Stimulated activated CD4-positive, alpha-beta T cell treated with anti-CD3 and anti-CD28 coated beads, TNF-alpha, amount 100 ng/mL, for 48 hours (primary cell): Measurements from ENCODE around the gene CDC37L1.

ENCODE experiments used
- DNase-seq, 3 donors: peaks; one replicate each; pipeline ENCODE4 v3.0.0-alpha.2; 2020; ENCODE audit warnings: low read depth in 3 of 3

CDC37L1 gene

DNA sequence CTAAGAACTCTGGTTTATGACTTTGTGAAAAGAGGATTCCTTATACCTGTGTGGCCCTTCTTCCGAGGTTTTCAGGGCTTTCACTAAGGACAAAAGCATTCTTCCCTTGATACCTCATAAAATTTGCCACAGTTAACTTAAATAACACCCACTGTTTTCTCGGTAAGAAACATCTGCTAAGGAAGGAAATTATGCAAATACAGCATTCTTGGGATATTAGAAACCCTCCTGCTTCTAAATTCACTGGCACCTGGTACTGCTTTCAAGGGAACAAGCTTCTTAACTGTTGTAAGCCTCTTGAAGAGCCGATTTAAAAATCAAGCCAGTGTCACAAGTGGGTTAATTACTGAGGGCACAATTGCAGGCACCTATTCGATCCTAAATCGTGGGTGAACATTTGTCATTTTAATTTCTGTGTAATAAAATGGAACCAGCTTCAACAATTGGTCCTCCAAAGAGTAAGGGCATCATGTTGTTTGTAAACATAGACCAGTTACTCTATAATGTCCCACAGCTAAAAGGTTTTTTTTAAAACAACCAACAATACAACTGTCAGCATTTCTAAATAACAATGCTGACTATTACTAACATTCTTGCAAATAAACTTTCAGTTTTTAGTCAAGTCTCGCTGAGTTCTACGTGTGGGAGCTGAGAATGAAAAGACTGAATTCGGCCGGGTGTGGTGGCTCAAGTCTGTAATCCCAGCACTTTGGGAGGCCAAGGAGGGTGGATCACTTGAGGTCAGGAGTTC lies 35.1 kb downstream of the CDC37L1 start:
- no peak for DNase-seq

GRCh38 chr9:4716163-4716562 lies 36.8 kb downstream of the CDC37L1 start:
- DNase-seq, result no peak

- no peak for DNase-seq
These were observed 38.4 kb downstream of the CDC37L1 start for GRCh38 chr9:4717815-4718214.

DNA sequence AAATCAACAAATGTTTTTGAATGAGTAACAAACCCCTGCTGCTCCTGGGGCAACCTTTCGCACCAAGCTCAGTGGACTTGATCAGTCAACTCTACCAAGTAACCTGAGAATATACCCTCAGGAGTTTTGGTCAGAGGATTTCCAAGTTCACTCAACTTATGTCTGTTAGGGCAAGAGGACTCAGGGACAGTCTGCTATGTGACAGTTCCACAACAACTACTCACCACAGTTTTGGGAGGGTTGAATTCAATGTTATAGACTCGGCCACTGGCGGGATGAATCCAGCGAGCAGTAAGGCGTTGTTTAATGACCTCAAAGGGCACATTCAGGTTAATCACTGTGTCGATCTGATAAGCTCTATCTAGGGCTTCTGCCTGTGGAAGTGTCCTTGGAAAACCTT lies 39.5 kb downstream of the CDC37L1 start:
- no peak for DNase-seq

- no peak for DNase-seq
These were observed 42.4 kb downstream of the CDC37L1 start for GRCh38 chr9:4721736-4722135.

DNA sequence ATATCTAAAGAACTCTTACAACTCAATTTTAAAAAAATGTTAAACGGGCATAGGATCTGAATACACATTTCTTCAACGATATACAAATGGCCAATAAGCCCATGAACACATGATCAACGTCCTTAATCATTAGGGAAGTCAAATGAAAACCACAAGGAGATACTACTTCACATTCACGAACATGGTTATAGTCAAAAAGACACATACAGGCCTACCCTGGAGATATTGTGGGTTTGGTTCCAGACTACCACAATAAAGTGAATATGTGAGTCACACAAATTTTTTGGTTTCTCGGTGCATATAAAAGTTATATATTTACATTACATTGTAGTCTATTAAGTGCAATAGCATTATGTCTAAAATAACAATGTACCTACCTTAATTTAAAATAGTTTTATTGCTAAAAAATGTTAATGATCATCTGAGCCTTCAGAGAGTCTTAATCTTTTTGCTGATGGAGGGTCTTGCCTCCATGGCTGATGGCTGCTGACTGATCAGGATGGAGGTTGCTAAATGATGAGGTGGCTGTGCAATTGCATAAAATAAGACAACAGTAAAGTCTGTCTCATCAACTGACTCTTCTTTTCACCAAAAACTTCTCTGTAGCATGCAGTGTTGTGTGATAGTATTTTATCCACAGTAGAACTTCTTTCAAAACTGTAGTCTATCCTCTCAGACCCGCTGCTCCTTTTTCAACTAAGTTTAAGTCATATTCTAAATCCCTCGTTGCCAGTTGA lies 46.5 kb downstream of the CDC37L1 start:
- DNase-seq, result no peak

GRCh38 chr9:4727593-4727992 lies 48.2 kb downstream of the CDC37L1 start:
- no peak for DNase-seq

DNA sequence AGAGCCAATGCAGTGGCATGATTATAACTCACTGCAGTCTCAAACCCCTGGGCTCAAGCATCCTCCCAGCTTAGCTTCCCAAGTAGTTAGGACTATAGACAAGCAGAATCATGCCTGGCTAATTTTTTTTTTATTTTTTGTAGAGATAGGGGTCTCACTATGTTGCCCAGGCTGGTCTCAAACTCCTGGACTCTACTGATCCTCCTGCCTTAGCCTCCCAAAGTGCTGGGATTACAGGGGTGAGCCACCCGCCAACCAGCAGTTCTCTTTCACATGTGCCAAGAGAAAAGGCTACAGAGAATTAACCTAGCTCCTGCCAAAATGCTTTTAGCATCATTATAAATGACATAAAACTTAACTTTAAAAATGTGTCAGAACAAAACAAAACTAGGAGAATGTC lies 53.5 kb downstream of the CDC37L1 start:
- DNase-seq, result no peak

DNA sequence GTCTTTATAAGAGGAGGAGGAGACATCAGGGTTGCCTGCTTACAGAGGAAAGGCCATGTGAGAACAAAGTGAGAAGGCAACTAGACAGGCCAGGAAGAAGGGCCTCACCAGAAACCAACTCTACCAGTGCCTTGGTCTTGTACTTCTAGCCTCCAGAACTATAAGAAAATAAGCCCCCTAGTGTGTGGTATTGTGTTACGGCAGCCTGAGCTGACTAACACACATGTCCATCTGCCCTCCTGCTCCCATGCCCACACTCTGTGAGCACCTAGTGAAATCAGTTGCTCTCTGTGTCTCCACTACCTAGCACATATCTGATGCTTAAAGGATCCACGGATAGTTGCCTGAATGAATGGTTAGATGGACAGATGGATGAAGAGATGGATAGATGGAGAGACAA lies 54.8 kb downstream of the CDC37L1 start:
- DNase-seq, result no peak

DNA sequence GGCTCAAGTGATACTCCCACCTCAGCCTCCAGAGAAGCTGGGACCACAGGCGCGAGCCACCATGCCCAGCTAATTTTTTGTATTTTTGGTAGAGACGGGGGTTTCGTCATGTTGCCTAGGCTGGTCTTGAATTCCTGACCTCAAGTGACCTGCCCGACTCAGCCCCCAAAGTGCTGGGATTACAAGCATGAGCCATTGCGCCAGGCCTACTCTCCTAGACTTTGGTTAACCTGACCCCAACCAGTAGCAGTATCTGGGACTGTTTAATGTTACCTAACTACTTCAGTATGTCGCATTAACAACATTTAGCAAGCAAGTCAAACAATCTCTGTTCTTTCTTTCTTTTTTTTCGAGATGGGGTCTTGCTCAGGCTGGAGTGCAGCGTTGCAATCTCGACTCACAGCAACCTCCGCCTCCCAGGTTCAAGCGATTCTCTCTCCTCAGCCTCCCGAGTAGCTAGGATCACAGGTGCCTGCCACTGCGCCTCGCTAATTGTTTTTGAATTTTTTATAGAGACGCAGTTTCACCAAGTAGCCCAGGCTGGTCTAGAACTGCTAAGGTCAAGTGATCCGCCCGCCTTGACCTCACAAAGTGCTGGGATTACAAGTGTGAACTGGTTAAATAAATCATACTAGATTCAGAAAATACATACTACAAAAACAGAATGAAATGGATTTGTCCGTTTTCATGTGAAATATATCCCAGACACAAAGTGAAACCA lies 59.7 kb downstream of the CDC37L1 start:
- no peak for DNase-seq

GRCh38 chr9:4739587-4740387 lies 60.4 kb downstream of the CDC37L1 start:
- DNase-seq, result no peak

GRCh38 chr9:4740388-4740637 lies 60.9 kb downstream of the CDC37L1 start:
- no peak for DNase-seq

- DNase-seq, result peak; percentile 62 to 81 (median 71)
These were observed 61.4 kb downstream of the CDC37L1 start, which contains the start of gene AK3 for GRCh38 chr9:4740638-4741364. Gene AK3, minus strand, starts transcription at chr9:4741202. Its CDS starts 115 bp downstream, at chr9:4741087.

GRCh38 chr9:4741365-4742089 lies 62.2 kb downstream of the CDC37L1 start:
- no peak for DNase-seq

DNA sequence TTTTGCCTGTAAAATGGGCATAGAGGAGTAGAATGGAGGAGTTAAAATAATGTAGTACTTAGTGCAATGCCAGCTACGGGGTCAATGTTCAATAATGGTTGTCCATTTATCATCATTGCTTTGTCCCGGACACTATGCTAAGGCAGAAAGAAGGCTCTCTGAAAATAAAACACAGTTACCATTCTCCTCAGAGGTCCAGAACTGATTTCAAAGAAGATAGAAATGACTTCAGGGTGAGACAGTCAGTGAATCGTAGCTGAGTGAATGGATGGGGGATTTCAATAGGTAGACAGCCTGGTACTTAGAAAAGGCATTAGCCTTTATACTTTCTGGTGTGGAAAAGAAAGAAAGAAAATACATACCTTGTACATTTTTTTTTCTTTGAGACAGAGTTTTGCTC lies 62.9 kb downstream of the CDC37L1 start:
- DNase-seq, result no peak

GRCh38 chr9:4743131-4743875 lies 63.9 kb downstream of the CDC37L1 start:
- DNase-seq, result no peak

DNA sequence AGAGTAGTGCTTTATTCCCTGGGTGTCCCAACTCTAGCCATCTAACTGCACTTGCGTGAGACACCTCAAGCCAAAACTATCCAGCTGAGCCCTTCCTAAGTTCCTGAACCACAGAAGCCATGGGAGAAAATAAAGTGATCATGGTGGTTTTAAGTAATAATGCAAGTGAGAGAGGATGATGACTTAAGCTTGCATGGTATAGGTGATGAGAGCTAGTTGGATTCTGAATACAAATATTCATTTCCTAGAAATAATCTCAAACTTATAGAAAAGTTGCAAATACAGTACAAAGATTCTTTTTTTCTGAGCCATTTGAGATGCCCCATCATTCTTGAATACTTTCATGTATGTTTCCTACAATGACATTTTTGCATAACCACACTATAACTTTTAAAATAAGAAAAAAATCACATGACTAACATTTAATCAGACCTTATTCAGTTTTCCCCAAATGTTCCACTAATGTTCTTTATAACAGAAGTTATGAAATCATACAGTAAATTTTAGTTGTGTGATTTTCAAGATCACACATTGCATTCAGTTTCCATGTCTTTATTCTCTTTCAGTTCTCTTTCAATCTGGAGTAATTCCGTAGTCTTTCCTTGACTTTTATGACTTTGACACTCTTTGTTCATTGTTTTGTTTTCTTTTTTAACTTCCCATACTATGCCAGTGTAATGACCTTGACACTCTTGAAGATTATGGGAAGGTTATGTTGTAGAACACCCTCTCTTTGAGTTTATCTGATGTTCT lies 67.1 kb downstream of the CDC37L1 start:
- no peak for DNase-seq

GRCh38 chr9:4748612-4749011 lies 69.2 kb downstream of the CDC37L1 start:
- no peak for DNase-seq

DNA sequence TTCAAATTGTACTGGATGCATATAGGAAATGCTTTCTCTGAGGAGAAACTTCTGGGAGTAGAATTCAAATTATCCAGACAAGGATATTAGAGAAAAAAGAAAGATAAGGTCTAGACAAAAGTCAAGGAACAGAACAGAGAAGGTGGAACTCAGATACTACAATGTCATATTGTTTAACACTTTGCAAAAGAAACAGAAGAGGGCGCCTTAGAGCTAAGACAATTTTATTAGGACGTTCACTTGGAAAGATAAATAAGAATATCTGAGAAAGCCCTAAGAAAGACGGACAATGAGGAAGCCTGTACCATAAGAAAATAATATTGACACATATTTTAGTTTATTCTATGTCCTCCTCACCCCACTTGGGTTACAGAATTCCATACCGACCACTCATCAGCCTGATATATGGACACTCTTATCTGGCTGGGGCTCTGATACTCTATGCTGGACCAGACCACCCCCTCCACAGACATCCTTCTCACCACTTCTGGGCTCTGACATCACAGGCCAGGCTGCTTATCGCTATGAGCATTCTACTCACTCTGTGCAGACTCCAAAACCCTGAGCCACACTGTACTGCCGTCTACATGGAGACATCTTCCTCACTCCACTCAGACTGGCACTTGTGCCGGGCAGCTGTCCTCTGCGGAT lies 70.8 kb downstream of the CDC37L1 start:
- DNase-seq, result no peak
